Measurements from ENCODE around the gene CELF3.

CELF3 gene

GRCh38 chr1:151721788-151722510, 5.3 kb upstream of the CELF3 start:
- H3K27me3 ChIP-seq (ENCODE audit: insufficient read depth, low read depth), result peaks cover 49% of the 10 kb centered on the region
- peak overlapping the region; percentile 91 for H2AFZ ChIP-seq (ENCODE audit: low read depth)

GRCh38 chr1:151720974-151721787, 4.6 kb upstream of the CELF3 start, which contains the start of gene RIIAD1:
TSS of gene RIIAD1 (plus strand) at chr1:151721522. CDS start at chr1:151721537, 15 bp downstream.
- peak; percentile 78 for TF ChIP-seq CTCF (conservative IDR thresholded peaks at IDR 0.05; ENCODE audit: low read depth, low read length)
- peak within 1 kb of the TSS; percentile 0; the same call in 1 of the 2 replicates for H3K9ac ChIP-seq
- peak within 1 kb of the TSS; percentile 100 for H3K4me3 ChIP-seq (IDR thresholded peaks at IDR 0.05; ENCODE audit: insufficient read depth, low read depth, low read length)
- peak within 1 kb of the TSS; percentile 91 for H2AFZ ChIP-seq (ENCODE audit: low read depth)
- H3K4me1 ChIP-seq (ENCODE audit: low read depth, poor library complexity, severe bottlenecking), result peaks cover 29% of the 10 kb centered on the region
- no peaks in the 10 kb centered on the region for H3K36me3 ChIP-seq (ENCODE audit: insufficient read depth)
- peak within 1 kb of the TSS; percentile 82 for H3K4me2 ChIP-seq
- H4K20me1 ChIP-seq (ENCODE audit: insufficient read depth), result no peaks in the 10 kb centered on the region
- H3K27me3 ChIP-seq (ENCODE audit: insufficient read depth, low read depth), result peaks cover 55% of the 10 kb centered on the region
- no peaks in the 10 kb centered on the region for H3K79me2 ChIP-seq (ENCODE audit: insufficient read depth, low read depth)
- H3K27ac ChIP-seq, result no peak within 1 kb of the TSS

More at GRCh38 chr1:151721788-151722510, 5.3 kb upstream of the CELF3 start:
- Histone ChIP-seq H3K27ac (no peak overlapping the region), H3K4me1 (ENCODE audit: low read depth, poor library complexity, severe bottlenecking) (peaks cover 26% of the 10 kb centered on the region), H3K4me3 (IDR thresholded peaks at IDR 0.05; ENCODE audit: insufficient read depth, low read depth, low read length) (peak overlapping the region; percentile 89), H3K4me2 (peak overlapping the region; percentile 82), H3K36me3 (ENCODE audit: insufficient read depth) (no peaks in the 10 kb centered on the region), H3K9ac (no peak overlapping the region), H4K20me1 (ENCODE audit: insufficient read depth) (no peaks in the 10 kb centered on the region), H3K79me2 (ENCODE audit: insufficient read depth, low read depth) (no peaks in the 10 kb centered on the region)
- no peak for TF ChIP-seq CTCF (conservative IDR thresholded peaks at IDR 0.05; ENCODE audit: low read depth, low read length)

- peak overlapping the region; percentile 0; the same call in 1 of the 2 replicates for H3K9ac ChIP-seq
- H3K4me3 ChIP-seq (IDR thresholded peaks at IDR 0.05; ENCODE audit: insufficient read depth, low read depth, low read length), result peak overlapping the region; percentile 100
- H3K27me3 ChIP-seq (ENCODE audit: insufficient read depth, low read depth), result peaks cover 61% of the 10 kb centered on the region
Observed at GRCh38 chr1:151720554-151720953, 4.0 kb upstream of the CELF3 start.

More at GRCh38 chr1:151720554-151720953, 4.0 kb upstream of the CELF3 start:
- Histone ChIP-seq H3K36me3 (ENCODE audit: insufficient read depth) (no peaks in the 10 kb centered on the region), H2AFZ (ENCODE audit: low read depth) (peak overlapping the region; percentile 91), H3K27ac (no peak overlapping the region), H3K79me2 (ENCODE audit: insufficient read depth, low read depth) (no peaks in the 10 kb centered on the region), H3K4me2 (peak overlapping the region; percentile 82), H4K20me1 (ENCODE audit: insufficient read depth) (no peaks in the 10 kb centered on the region), H3K4me1 (ENCODE audit: low read depth, poor library complexity, severe bottlenecking) (peaks cover 29% of the 10 kb centered on the region)
- no peak for TF ChIP-seq CTCF (conservative IDR thresholded peaks at IDR 0.05; ENCODE audit: low read depth, low read length)

Measured in KMS-11 (cell line).